GM18499 (cell line): ENCODE measurements around the gene TBP.

Experiments used
- ATAC-seq: cut with Tn5 transposase; IDR thresholded peaks from one replicate; pipeline ENCODE4 v1.9.1; 2021; ENCODE audit warnings: moderate number of reproducible peaks; ENCODE audit not compliant: insufficient read depth, unreplicated experiment

The TBP gene

DNA sequence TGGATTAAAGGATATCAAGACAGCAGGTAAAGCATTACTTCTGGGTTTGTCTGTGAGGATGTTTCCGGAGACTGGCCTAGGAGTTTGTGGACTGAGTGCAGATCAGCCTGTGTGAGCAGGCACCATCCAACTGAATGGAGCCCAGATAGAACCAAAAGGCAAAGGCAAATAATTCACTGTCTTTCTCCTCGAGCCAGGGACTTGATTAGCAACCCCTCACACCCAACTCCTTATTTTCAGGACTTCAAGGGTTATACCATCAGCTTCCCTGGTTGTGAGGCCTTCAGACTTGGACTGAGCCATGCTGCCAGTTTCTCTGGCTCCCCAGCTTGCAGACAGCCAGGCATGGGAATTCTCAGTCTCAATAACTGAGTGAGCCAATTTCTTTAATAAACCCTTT is 20.4 kb upstream of the TBP start:
- no peak for ATAC-seq

DNA sequence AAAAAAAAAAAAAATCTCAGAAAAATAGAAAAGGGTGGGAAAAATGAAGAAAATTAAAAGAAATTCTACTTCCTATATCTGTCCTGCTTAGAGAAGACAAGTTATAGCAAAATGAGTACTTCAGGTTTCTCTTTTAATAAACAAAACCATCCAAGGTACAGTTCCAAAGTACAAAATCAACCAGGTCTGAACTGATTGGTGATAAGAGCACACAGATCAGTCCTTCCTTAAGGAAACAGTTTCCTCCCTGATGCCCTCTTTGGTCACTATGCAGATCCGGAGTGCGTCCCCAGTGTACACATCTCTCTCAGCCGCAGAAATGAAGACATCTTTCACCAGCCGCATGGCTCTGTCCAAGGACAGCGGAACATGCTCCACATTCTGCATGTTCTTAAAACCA is 19.2 kb upstream of the TBP start:
- no peak for ATAC-seq

DNA sequence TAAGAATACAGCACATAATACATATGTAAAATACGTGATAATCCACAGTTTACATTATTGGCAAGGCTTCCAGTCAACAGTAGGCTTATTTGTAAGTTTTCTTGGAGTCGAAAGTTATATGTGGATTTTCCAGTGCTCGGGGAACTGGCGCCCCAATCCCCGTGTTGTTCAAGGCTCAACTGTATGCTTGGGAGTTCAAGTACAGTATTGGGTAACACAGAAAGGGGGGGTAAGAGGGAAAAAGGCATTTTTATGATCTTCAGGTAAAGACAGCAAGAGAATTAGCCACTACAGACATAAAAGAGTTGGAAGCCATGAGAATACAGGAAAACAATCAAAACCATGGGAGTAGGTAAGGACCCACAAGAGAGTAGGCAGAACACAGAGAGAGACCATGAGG is 17.5 kb upstream of the TBP start:
- no peak for ATAC-seq

DNA sequence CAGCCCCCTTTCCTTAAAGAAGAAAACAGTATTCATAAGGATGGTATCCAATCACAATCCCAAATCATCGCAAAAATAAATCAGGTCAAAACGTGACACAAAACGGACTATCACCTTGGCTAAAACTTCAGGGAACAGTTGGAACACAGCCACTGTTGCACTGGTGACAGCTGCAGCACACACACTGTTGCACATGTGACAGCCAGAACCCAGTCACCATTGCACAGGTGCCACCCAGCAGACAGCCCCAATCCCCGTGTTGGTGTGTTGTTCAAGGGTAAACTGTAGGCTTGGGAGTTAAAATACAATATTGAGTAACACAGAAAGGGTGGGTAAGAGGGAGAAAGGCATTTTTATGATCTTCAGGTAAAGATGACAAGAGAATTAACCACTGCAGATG is 16.8 kb upstream of the TBP start:
- ATAC-seq = no peak

DNA sequence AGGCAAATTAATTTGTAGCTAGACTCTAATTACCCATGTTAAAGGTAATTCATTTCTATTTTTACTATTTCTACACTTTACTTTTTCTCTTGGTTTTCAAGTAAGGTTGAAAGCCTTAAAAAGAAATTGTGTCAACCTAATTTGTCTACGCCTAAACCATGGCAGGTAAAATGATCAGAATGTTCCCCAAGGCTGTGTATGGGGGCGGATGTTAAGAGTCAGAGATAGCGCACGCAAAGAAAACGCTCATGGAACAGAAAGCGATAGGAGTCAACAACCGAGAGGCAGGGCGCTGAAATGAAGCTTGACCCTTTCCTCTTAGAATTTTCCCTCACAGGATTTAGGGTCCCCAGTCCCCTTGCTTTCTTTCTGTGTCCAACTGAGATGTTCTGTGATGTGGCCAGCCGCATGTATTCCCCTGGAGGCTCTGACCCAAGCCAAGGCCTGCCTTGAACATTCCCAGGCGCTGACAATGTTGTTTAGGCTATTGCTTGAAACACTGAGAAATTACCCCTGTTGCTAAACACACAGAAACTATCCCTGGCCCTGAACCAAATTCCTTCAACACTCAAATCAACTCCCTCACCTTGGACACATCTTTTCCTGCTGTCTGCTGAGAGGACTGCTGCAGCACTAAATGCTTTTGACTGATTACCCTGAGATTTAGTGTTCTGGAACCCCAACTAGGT is 12.0 kb upstream of the TBP start:
- ATAC-seq = no peak

DNA sequence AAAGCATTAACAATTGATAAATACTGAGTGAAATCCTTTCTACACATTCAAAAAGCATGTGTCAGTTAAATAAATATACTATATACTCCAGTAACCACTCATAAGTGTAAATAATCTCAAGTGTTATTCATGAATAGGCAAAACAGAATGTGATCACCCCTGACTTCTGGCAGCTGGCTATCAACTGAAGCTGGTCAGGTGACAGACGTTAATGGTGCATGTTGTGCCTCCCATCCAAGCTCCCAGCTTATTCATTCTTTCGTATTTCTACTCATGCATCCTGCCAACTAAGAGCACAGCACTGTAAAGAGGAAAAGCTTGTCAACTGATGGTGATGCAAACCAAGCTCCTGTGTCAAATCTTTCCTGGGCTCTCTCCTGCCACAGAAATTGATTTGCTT is 8.8 kb upstream of the TBP start:
- no peak for ATAC-seq

DNA sequence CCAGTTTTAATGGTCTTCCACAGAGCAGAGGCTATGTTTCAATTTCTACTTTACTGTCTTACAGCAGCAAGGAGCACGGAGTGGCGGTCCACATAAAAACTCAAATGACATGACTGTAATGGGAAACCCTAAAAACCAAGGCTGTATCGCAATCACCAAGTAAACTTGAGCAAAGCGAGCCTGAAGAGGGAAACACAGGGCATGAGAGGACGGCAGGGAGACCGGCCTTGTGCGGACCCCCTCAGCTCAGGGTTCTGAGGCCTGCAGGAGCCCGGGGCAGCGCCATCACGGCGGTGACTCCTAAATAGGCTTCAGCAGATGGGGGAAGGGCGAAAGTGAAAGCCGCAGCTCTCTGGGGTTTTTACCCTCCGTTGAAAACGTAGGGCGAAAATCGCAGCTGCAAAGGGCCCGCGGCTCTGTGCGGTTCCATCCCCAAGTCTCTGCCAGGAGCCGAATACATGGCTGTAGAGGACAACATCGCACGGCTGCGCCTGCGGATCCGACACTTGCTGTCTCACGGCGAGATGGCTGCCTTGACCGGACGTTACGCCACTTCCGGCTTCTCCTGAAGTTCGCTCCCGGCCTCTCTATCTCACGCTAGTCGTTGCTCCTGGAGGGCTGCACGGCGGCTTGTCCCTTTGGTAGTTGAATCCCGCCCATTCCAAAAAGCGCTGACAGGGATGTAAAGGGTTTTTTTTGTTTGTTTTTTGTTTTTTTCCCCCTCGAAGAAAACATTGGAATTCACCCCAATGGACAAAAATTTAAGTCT is 1.2 kb upstream of the TBP start, which contains the start of gene PSMB1:
TSS of gene PSMB1 (minus strand) at position 543 of the 769 bp plus-strand sequence. CDS start at position 478, 65 bp downstream.
- peak; percentile 25 for ATAC-seq

DNA sequence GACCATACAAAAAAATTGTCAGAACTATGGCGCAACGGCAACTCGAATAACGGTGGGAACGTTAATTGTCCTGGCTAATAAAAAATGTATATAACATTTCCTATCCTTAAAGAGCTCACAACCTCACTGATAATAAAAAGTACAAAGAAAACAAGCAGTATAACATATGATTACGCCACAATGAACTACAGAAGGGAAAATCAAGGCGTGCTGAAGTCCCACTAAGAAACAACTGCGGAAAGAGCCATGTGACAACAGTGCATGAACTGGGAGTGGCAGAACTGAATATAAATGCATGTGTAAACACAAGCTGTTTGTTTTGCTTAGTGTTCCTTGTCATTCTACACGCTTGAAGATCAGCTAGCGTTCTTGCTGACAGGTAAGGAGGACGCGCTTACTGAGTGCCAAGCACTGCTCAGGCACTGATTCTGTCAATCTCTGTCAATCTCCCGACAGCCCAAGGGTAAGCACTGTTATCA is 596 bp upstream of the TBP start:
- peak; percentile 17 for ATAC-seq

DNA sequence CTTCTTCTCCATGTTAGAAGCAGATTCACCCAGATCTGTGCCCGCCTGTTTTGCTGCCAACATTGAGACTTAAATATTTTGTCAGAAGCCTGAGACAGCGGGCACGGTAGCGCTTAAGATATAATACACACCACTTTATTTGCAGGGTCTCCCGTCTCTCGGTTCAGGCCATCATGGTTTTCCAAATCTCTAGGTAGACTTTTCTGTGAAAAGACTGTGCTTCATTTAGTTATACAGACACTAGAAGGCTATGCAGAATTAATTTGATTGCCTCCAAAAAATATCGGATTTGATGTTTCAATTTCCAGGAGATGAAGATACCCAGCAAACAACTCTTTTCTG is 598 bp downstream of the TBP start:
- ATAC-seq = no peak

DNA sequence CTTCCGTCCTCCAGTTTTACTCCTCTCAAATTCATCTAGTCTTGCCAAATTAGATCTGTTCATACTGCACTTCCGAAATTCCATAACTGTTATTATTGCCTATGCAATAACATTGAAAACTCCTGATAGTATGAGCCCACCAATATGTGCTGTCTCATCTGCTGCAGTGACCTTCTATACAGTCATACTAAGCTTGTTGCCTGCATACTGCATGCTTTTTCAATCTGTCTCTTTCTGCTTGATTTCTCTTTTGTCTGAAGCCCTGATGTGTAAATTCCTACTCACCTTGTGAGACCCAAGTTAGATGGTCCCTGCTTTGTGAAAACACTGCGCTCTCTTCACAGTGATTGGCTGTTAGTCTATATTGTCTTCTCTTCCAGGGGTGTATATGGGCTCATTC is 1.1 kb downstream of the TBP start:
- ATAC-seq = no peak

DNA sequence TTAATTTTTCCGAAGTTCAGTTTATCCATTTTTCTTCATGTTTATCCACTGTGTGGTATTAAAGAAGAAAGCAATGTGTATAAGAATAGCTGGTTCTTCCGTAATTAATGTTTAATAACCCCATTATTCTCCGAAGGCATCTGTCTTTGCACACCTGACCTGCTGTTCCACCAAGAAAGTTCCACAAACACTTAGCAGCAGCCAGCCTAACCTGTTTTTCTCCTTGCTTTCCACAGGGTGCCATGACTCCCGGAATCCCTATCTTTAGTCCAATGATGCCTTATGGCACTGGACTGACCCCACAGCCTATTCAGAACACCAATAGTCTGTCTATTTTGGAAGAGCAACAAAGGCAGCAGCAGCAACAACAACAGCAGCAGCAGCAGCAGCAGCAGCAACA is 7.4 kb downstream of the TBP start:
- no peak for ATAC-seq

DNA sequence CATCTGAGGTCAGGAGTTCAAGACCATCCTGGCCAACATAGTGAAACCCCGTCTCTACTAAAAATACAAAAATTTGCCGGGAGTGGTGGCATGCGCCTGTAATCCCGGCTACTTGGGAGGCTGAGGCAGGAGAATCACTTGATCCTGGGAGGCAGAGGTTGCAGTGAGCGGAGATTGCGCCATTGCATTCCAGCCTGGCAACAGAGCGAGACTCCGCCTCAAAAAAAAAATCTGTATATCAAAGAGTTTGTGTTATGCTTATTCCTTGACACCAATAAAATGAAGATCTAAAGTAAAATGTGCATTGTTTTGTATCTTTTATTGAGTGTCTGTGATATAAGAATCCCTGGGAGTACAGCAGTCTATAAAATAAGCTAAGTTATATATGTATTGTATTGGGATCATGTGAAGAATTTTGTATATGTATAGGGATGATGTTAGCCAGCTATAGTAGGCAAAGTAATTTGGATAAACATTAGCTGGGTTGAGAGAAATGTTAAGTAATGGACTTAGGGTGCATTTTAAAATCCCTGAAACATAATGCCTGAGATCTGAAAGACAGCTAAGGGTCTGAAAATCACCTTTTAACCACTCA is 10.9 kb downstream of the TBP start:
- ATAC-seq = no peak

DNA sequence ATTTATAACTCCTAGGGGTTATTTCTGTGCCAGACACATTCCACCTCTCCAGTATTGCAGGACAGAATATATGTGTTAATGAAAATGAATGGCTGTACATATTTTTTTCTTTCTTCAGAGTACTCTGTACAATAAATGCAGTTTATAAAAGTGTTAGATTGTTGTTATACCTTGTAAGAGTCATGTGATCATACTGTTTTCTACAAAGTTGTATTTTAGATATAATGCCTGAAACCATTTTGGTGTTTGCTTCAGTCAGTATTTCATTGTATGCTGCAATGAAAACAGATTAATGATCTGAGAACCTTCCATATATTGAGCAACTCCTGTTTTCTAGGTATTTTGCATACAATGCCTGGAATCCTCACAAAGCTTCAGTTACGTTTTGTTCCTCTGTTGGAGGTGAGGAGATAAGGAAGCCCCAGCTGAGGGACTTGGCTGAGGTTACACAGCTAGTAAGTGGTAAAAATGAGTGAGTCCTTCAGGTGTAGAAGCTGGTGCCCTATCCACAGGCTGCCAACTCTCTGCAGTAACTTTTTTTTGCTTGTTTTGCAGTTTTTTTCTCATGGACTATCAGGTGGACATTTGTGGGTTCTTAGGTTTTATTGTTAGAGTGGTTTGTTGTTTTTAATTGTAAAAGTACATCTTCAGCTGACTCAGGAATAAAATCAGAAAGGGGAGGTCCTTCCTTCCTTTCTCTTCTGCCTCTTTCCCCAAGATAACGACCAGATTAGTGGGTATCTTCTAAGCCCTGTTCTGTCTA is 18.7 kb downstream of the TBP start:
- no peak for ATAC-seq

DNA sequence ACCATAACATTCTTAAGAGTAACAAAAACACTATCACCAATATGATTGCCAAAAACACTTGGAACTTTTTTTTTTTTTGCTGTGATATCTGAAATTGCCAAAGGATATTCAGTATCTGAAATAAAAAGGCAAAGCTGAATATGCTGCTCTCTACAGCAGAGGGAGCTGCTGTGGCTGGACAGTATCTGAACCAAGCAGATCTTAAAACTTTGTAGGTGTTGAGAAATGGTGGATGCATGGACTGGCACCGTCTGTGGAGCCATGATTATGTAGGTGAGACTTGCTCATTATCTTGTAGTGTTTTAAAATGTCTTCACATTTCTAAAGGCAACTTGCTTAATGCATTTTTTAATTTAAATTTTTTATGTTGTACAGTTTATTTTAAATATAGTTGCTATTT is 21.1 kb downstream of the TBP start:
- no peak for ATAC-seq

DNA sequence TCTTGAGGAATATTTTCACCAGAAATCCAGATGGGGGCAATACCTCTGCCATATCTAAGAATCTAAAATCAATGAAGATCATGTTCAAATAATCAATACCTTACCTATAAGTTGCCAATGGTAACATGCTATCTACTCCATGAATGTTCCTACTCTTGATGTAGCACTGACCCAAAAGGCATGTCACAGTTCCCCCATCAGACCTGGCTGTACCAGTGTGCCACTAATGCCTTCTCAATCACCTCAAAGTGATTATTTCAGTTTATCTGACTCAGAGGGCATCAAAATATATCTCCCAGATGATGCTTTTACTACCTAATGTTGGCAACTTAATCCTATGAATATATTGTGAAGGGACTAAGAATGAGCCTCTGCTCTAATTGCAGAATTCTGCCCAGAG is 24.7 kb downstream of the TBP start:
- ATAC-seq = no peak

DNA sequence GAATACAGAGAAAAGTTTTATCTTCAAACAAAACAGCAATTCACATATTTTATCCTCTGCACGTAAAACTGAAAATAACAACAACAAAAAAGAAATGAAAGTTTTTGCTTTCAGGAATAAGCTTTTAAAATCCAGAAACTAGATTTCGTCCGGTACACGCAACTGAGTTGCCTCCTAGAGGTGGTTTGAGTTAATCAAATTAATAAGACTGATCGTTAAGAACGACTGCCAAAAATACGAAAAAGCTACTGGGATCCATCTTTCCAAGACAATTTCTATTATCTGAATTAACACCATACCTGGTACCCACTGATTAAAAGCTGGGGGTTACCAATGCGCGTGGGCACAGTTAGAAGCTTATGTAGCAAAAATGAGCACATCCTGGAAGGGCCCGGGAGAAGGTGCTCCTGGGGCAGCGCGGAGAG is 29.6 kb downstream of the TBP start:
- no peak for ATAC-seq

DNA sequence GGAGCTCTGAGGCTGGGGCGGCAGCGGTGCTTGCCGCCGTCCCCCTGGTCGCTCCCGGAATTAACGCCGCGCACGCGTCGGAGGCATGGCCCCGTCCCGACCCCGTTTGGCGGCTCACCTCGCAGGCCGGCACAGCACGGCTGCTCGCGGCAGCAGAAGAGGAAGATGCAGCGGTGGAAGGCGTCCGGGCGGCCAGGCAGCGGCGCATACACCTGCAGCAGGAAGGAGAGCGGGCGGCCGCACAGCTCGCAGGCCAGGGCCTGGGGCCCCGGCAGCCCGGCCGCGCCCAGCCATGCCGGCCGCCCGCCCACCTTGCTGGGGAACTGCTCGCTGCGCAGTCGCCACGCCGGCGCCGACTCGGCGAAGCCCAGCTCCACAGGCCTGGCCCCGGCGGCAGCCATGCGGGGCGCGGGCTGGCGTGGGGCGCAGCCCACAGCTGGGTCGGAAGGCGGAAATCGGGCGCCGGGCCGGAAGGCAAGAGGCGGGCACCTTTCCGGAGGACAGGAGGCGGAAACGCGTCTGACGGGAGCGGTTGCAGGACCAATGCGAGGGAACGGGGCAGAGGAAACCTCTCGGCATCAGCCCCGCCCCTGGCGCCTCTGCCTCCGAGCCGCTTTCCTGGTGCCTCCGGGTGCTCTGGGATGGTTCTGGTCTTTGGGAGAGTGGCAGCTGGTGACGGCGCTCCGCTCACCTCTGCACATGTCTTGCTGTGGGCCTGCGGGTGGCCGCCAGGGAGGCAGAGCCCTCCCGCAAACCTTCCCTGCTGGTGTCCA is 30.2 kb downstream of the TBP start, which contains the start of gene PDCD2:
TSS of gene PDCD2 (minus strand) at position 457 of the 773 bp plus-strand sequence. CDS start at position 401, 56 bp downstream.
- peak; percentile 93 for ATAC-seq

DNA sequence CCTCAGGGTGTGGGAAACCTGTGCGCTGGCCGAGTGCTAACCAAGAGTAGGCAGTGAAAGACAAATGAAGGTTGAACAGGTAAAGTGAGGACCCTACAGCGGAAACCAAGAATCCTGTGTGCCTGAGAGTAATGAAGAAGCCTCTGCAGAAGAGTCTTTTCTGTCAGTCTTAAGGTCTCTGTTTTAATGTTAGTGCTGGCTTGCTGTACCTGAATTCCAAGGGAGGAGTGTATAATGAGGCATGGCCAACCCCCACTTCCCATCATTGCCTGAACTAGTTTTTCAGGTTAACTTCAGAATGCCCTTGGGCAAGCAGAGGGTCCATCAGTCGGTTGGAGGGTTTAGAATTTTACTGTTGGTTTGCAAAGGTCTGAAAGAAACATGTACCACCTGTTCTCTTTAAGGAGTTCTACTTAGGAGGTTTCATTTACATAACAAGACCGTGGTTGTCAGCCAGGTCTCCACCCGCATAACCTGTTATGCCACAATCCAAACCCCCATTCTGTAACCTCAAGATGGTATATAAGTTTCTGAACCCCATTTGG is 30.9 kb downstream of the TBP start:
- ATAC-seq = peak; percentile 24

DNA sequence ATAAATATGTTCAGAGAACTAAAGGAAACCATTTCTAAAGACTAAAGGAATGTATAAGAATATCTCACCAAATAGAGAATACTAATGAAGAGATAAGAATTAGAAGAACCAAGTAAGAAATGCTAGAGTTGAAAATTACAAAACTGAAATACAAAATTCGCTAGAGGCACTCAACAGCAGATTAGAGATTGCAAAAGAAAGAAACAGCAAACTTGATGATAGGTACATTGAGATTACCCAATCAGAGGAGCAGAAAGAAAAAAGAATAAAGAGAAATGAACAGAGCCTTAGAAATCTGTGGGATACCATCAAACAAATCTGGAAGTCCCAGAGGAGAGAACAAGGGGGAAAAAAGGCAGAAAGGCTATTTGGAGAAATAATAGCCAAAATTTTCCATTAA is 36.6 kb downstream of the TBP start:
- ATAC-seq = no peak

DNA sequence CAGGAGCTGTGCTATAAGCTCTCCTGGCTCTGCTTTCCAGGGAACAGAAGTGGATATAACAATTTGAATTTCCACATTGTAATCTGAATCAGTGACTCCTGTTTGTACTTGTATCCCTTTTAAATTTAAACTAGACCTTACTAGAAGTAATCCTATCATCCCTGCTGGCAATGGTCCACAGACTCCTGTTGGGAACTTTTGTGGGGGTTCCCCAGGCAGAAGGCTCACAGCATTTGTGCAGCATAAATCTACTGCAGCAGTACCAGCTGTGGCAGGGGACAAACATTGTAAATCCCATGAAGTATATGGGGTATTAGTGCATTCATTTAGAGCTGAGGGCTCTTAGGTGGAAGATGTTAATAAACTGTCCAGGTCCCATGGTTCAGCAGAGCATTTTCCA is 42.3 kb downstream of the TBP start:
- no peak for ATAC-seq
